GM10266 (cell line): ENCODE measurements around the gene CLSTN3.
"Not testable (repeated sequence)": the region's sequence is repeated elsewhere in the genome, so short reads cannot be mapped to it uniquely, and the experiment has no call there.

ENCODE experiments used
- DNase-seq: peaks from one replicate; pipeline ENCODE4 v3.0.0; 2012; ENCODE audit errors: extremely low spot score
- CTCF ChIP-seq: IDR thresholded peaks from 2 replicates; pipeline ENCODE4 v1.5.1; 2012; ENCODE audit warnings: mild to moderate bottlenecking, low read depth; ENCODE audit not compliant: control insufficient read depth, insufficient read depth; ENCODE audit errors: missing control alignments

The CLSTN3 gene

GRCh38 chr12:7106082-7106481 is 24.1 kb upstream of the CLSTN3 start:
- no peak for TF ChIP-seq CTCF
- no peak for DNase-seq

- not testable (repeated sequence) for DNase-seq
Observed at GRCh38 chr12:7107181-7107580, 23.0 kb upstream of the CLSTN3 start.

- no peak for DNase-seq
- no peak for TF ChIP-seq CTCF
Observed at GRCh38 chr12:7107636-7108002, 22.6 kb upstream of the CLSTN3 start.

GRCh38 chr12:7108003-7108795 is 22.0 kb upstream of the CLSTN3 start:
- peak; percentile 83 for DNase-seq
- no peak for TF ChIP-seq CTCF

GRCh38 chr12:7108796-7109571 is 21.2 kb upstream of the CLSTN3 start, which contains the start of gene C1RL:
TSS of gene C1RL (minus strand) at chr12:7109214. CDS start at chr12:7109180, 34 bp downstream.
- DNase-seq = peak; percentile 56
- TF ChIP-seq CTCF = peak; percentile 98

GRCh38 chr12:7109572-7109920 is 20.6 kb upstream of the CLSTN3 start:
- TF ChIP-seq CTCF = no peak
- DNase-seq = no peak

- no peak for TF ChIP-seq CTCF
Observed at GRCh38 chr12:7110661-7111060, 19.5 kb upstream of the CLSTN3 start.

More at GRCh38 chr12:7110661-7111060, 19.5 kb upstream of the CLSTN3 start:
- DNase-seq = no peak
